Activated naive CD8-positive, alpha-beta T cell treated with anti-CD3 and anti-CD28 coated beads, Interleukin-2, amount 10 ng/mL, durations not matched to agents 7 days and 5 days (primary cell): ENCODE measurements around the gene TCF15. TPM values are rescaled to one million over a fixed set of nuclear protein-coding genes. Genes with fewer than 3 reads are reported as not detected.

ENCODE experiments used
- ATAC-seq: fragments of 150-1000 bp; cut with Tn5 transposase; one replicate; pipeline ENCODE4 v1.10.0; 2021; ENCODE audit warnings: low read depth, moderate library complexity
- POLR2A ChIA-PET: fragments of 350-600 bp; sonication (Branson Sonifier 250); formaldehyde crosslinking; loops from one replicate; lab custom pipeline; 2021; ENCODE audit warnings: antibody characterized with exemption; lab: Charles Lee
- DNase-seq: peaks from one replicate; pipeline ENCODE4 v3.0.0; 2021
- H3K27ac Mint-ChIP-seq: one replicate; pipeline ENCODE4 v1.8.0; 2022; ENCODE audit warnings: mild to moderate bottlenecking, mixed read lengths
- H3K27me3 Mint-ChIP-seq: one replicate; pipeline ENCODE4 v1.8.0; 2022; ENCODE audit warnings: mild to moderate bottlenecking, moderate library complexity, mixed read lengths
- H3K36me3 Mint-ChIP-seq: one replicate; pipeline ENCODE4 v1.8.0; 2021; ENCODE audit warnings: mild to moderate bottlenecking, mixed read lengths
- H3K4me1 Mint-ChIP-seq: one replicate; pipeline ENCODE4 v1.8.0; 2021; ENCODE audit warnings: mixed read lengths
- H3K4me3 Mint-ChIP-seq: one replicate; pipeline ENCODE4 v1.8.0; 2022; ENCODE audit warnings: mild to moderate bottlenecking, moderate library complexity, mixed read lengths
- H3K9me3 Mint-ChIP-seq: one replicate; pipeline ENCODE4 v1.8.0; 2021; ENCODE audit warnings: mixed read lengths
- total RNA-seq, 2 experiments: library from RNA; stranded (reverse); gene quantifications; one replicate each; pipeline ENCODE4 v1.2.3, GENCODE V29; 2021

The TCF15 gene
- total RNA-seq, 2 experiments from 2014 or later, result not detected

GRCh38 chr20:574297-574942, 35.7 kb downstream of the TCF15 start:
- no peak for ATAC-seq
- H3K4me3 Mint-ChIP-seq, result no peak overlapping the region
- H3K27me3 Mint-ChIP-seq, result peaks cover 17% of the 10 kb centered on the region
- H3K9me3 Mint-ChIP-seq, result no peaks in the 10 kb centered on the region
- POLR2A ChIA-PET, result no interaction called here
- no peak overlapping the region for H3K27ac Mint-ChIP-seq
- no peaks in the 10 kb centered on the region for H3K4me1 Mint-ChIP-seq
- DNase-seq, result no peak
- no peaks in the 10 kb centered on the region for H3K36me3 Mint-ChIP-seq

- POLR2A ChIA-PET, result no interaction called here
- no peak overlapping the region for H3K4me3 Mint-ChIP-seq
- H3K27me3 Mint-ChIP-seq, result peaks cover 17% of the 10 kb centered on the region
- H3K36me3 Mint-ChIP-seq, result no peaks in the 10 kb centered on the region
- no peak for ATAC-seq
- no peaks in the 10 kb centered on the region for H3K4me1 Mint-ChIP-seq
- H3K9me3 Mint-ChIP-seq, result no peaks in the 10 kb centered on the region
- no peak for DNase-seq
- no peak overlapping the region for H3K27ac Mint-ChIP-seq
These were observed 36.5 kb downstream of the TCF15 start for GRCh38 chr20:573414-574296.

- Mint-ChIP-seq H3K9me3 (no peaks in the 10 kb centered on the region), H3K27me3 (peaks cover 17% of the 10 kb centered on the region), H3K4me1 (no peaks in the 10 kb centered on the region), H3K27ac (no peak overlapping the region), H3K36me3 (no peaks in the 10 kb centered on the region), H3K4me3 (no peak overlapping the region)
- POLR2A ChIA-PET, result no interaction called here
- ATAC-seq (no peak), DNase-seq (no peak)
These were observed 37.4 kb downstream of the TCF15 start for GRCh38 chr20:572727-573126.

GRCh38 chr20:571754-572441, 38.2 kb downstream of the TCF15 start:
- Mint-ChIP-seq H3K4me1 (peaks cover 4% of the 10 kb centered on the region), H3K27ac (no peak overlapping the region), H3K4me3 (no peak overlapping the region), H3K27me3 (peaks cover 23% of the 10 kb centered on the region), H3K9me3 (no peaks in the 10 kb centered on the region), H3K36me3 (no peaks in the 10 kb centered on the region)
- DNase-seq, result no peak
- ATAC-seq, result no peak
- POLR2A ChIA-PET, result no interaction called here

GRCh38 chr20:568673-569415, 41.3 kb downstream of the TCF15 start:
- Mint-ChIP-seq H3K27ac (no peak overlapping the region), H3K9me3 (no peaks in the 10 kb centered on the region), H3K4me1 (peaks cover 4% of the 10 kb centered on the region), H3K36me3 (no peaks in the 10 kb centered on the region), H3K4me3 (no peak overlapping the region), H3K27me3 (peaks cover 23% of the 10 kb centered on the region)
- DNase-seq (no peak), ATAC-seq (no peak)
- POLR2A ChIA-PET, result no interaction called here

- H3K4me1 Mint-ChIP-seq, result peaks cover 4% of the 10 kb centered on the region
- no peak overlapping the region for H3K27ac Mint-ChIP-seq
- POLR2A ChIA-PET, result no interaction called here
- no peaks in the 10 kb centered on the region for H3K36me3 Mint-ChIP-seq
- peaks cover 21% of the 10 kb centered on the region for H3K27me3 Mint-ChIP-seq
- DNase-seq (no peak), ATAC-seq (no peak)
- no peak overlapping the region for H3K4me3 Mint-ChIP-seq
- no peaks in the 10 kb centered on the region for H3K9me3 Mint-ChIP-seq
These were observed 41.9 kb downstream of the TCF15 start for GRCh38 chr20:568097-568652.

- no peak overlapping the region for H3K4me3 Mint-ChIP-seq
- ATAC-seq (no peak), DNase-seq (no peak)
- no peaks in the 10 kb centered on the region for H3K36me3 Mint-ChIP-seq
- H3K27me3 Mint-ChIP-seq, result peaks cover 22% of the 10 kb centered on the region
- H3K9me3 Mint-ChIP-seq, result no peaks in the 10 kb centered on the region
- H3K27ac Mint-ChIP-seq, result no peak overlapping the region
- H3K4me1 Mint-ChIP-seq, result peaks cover 5% of the 10 kb centered on the region
- POLR2A ChIA-PET, result no interaction called here
These were observed 45.9 kb downstream of the TCF15 start for GRCh38 chr20:564192-564591.

GRCh38 chr20:563187-563586, 46.9 kb downstream of the TCF15 start:
- peaks cover 22% of the 10 kb centered on the region for H3K27me3 Mint-ChIP-seq
- POLR2A ChIA-PET, result no interaction called here
- H3K4me1 Mint-ChIP-seq, result peaks cover 5% of the 10 kb centered on the region
- no peak overlapping the region for H3K4me3 Mint-ChIP-seq
- no peak for DNase-seq
- H3K9me3 Mint-ChIP-seq, result no peaks in the 10 kb centered on the region
- H3K36me3 Mint-ChIP-seq, result no peaks in the 10 kb centered on the region
- ATAC-seq, result no peak
- H3K27ac Mint-ChIP-seq, result no peak overlapping the region

GRCh38 chr20:562232-562897, 47.7 kb downstream of the TCF15 start:
- Mint-ChIP-seq H3K36me3 (no peaks in the 10 kb centered on the region), H3K27me3 (peaks cover 21% of the 10 kb centered on the region), H3K9me3 (no peaks in the 10 kb centered on the region), H3K27ac (no peak overlapping the region), H3K4me1 (peaks cover 3% of the 10 kb centered on the region), H3K4me3 (no peak overlapping the region)
- ATAC-seq, result no peak
- POLR2A ChIA-PET, result no interaction called here
- DNase-seq, result no peak

- DNase-seq (peak; percentile 41), ATAC-seq (peak; percentile 68)
- no peaks in the 10 kb centered on the region for H3K36me3 Mint-ChIP-seq
- no peaks in the 10 kb centered on the region for H3K9me3 Mint-ChIP-seq
- no peak overlapping the region for H3K27ac Mint-ChIP-seq
- H3K27me3 Mint-ChIP-seq, result peaks cover 20% of the 10 kb centered on the region
- H3K4me1 Mint-ChIP-seq, result peaks cover 1% of the 10 kb centered on the region
- no peak overlapping the region for H3K4me3 Mint-ChIP-seq
- POLR2A ChIA-PET, result no interaction called here
These were observed 48.5 kb downstream of the TCF15 start for GRCh38 chr20:561437-562231.

GRCh38 chr20:560680-561079, 49.4 kb downstream of the TCF15 start:
- Mint-ChIP-seq H3K4me1 (peaks cover 1% of the 10 kb centered on the region), H3K9me3 (no peaks in the 10 kb centered on the region), H3K4me3 (no peak overlapping the region), H3K27ac (no peak overlapping the region), H3K36me3 (no peaks in the 10 kb centered on the region), H3K27me3 (peaks cover 20% of the 10 kb centered on the region)
- POLR2A ChIA-PET, result no interaction called here
- ATAC-seq (no peak), DNase-seq (no peak)

GRCh38 chr20:558117-558516, 52.0 kb downstream of the TCF15 start:
- Mint-ChIP-seq H3K4me1 (peaks cover 1% of the 10 kb centered on the region), H3K4me3 (no peak overlapping the region), H3K27ac (no peak overlapping the region), H3K27me3 (peaks cover 31% of the 10 kb centered on the region), H3K36me3 (no peaks in the 10 kb centered on the region), H3K9me3 (no peaks in the 10 kb centered on the region)
- POLR2A ChIA-PET, result no interaction called here
- DNase-seq (no peak), ATAC-seq (no peak)
